Aorta (tissue), 5 donors: ENCODE results near the gene PTPRCAP. TPM values are rescaled to one million over a fixed set of nuclear protein-coding genes. Genes with fewer than 3 reads are reported as not detected.

Experiments used
- ATAC-seq: fragments of 200-7000 bp; cut with Tn5 transposase; one replicate; pipeline ENCODE4 v1.9.1; 2022; ENCODE audit warnings: moderate library complexity; ENCODE audit not compliant: low FRiP score
- DNase-seq, 2 donors: peaks; one replicate each; pipeline ENCODE4 v3.0.0-alpha.2; 2020
- H3K27ac ChIP-seq, 2 donors: one replicate each; pipeline ENCODE4 v1.5.1; 2013; ENCODE audit warnings: low read length in 2 of 2, mild to moderate bottlenecking in 2 of 2, moderate library complexity in 2 of 2, control low read depth in 1 of 2, inconsistent platforms in 1 of 2, low read depth in 1 of 2
- H3K27me3 ChIP-seq, 2 donors: one replicate each; pipeline ENCODE4 v1.6.1; 2013; ENCODE audit warnings: control low read depth in 1 of 2, low read length in 1 of 2, mild to moderate bottlenecking in 1 of 2, moderate library complexity in 1 of 2; ENCODE audit not compliant: insufficient read depth in 2 of 2, control insufficient read depth in 1 of 2
- H3K36me3 ChIP-seq, 2 donors: one replicate each; pipeline ENCODE4 v1.6.1; 2013; ENCODE audit warnings: control low read depth in 1 of 2, low read length in 1 of 2, mild to moderate bottlenecking in 1 of 2; ENCODE audit not compliant: insufficient read depth in 2 of 2, control insufficient read depth in 1 of 2
- H3K4me1 ChIP-seq, 2 donors: one replicate each; pipeline ENCODE4 v1.6.1; 2013; ENCODE audit warnings: low read length in 2 of 2, control low read depth in 1 of 2, mild to moderate bottlenecking in 1 of 2, moderate library complexity in 1 of 2; ENCODE audit not compliant: insufficient read depth in 2 of 2, control insufficient read depth in 1 of 2
- H3K4me3 ChIP-seq, 2 donors: one replicate each; pipeline ENCODE4 v1.5.1; 2013; ENCODE audit warnings: low read length in 2 of 2, control low read depth in 1 of 2, mild to moderate bottlenecking in 1 of 2
- H3K9me3 ChIP-seq: one replicate; pipeline ENCODE4 v1.6.1; 2013; ENCODE audit warnings: mild to moderate bottlenecking, low read length; ENCODE audit not compliant: control insufficient read depth
- WGBS, 2 donors: extraction: QIAGEN DNeasy Blood & Tissue Kit; methylation state at CpG; one replicate each; pipeline ENCODE4 v1.1.7; 2013; 5-methylcytosine and 5-hydroxymethylcytosine counted together
- intact Hi-C, 2 donors: fragments of 100-400 bp; cut with DNase I; formaldehyde crosslinking; loops; one replicate each; pipeline versions ENCODE4 v1.14.2 to v1.15.0; 2022
- polyA plus RNA-seq, 2 donors: library from polyadenylated mRNA; stranded (reverse); fragments of 200-250 nt; gene quantifications; one replicate each; pipeline ENCODE4 v1.2.3, GENCODE V29; 2013
- total RNA-seq, 2 donors: library from RNA; stranded (reverse); fragmentation: NEBNext Ultra II Directional; extraction: Animal tissue kit (Norgen Biotek cat#: 25700); gene quantifications; one replicate each; pipeline ENCODE4 v1.2.1, GENCODE V29; 2021
- donor health status: healthy with polysubstance abuse.
- donor health status: Bipolar disorder and iron deficiency.
- donor health status: DM: no; HTN: no; CAD: no.
- donor health status: DM: no; HTN: no; CAD: no.
- donor health status: DM: yes; HTN: yes; CAD: no.

Gene PTPRCAP
- total and polyA plus RNA-seq, 4 donors: 2.0 to 13.8 (median 3.8) TPM

GRCh38 chr11:67457453-67457852 lies 20.0 kb upstream of the PTPRCAP start:
- intact Hi-C loops: no loop called here
- ATAC-seq (peak; percentile 51), DNase-seq (no peak)
- no peak overlapping the region for H3K4me3 ChIP-seq
- WGBS, 2 donors: 89 to 90% methylated on average over 12 of the region's 12 CpGs
- no peaks in the 10 kb centered on the region for H3K27me3 ChIP-seq
- no peaks in the 10 kb centered on the region for H3K36me3 ChIP-seq
- no peaks in the 10 kb centered on the region for H3K4me1 ChIP-seq
- H3K9me3 ChIP-seq: no peaks in the 10 kb centered on the region
- H3K27ac ChIP-seq: no peak overlapping the region

GRCh38 chr11:67456068-67456705 lies 18.7 kb upstream of the PTPRCAP start:
- intact Hi-C loops: no loop called here
- Histone ChIP-seq H3K27me3 (no peaks in the 10 kb centered on the region), H3K36me3 (no peaks in the 10 kb centered on the region), H3K4me3 (no peak overlapping the region), H3K4me1 (no peaks in the 10 kb centered on the region), H3K27ac (no peak overlapping the region), H3K9me3 (no peaks in the 10 kb centered on the region)
- no peak for DNase-seq
- WGBS, 2 donors: 80 to 84% methylated on average over 25 of the region's 25 CpGs
- no peak for ATAC-seq

GRCh38 chr11:67455054-67455453 lies 17.6 kb upstream of the PTPRCAP start, which contains the start of gene CABP4:
Gene CABP4 (plus strand): TSS chr11:67455354. CDS start chr11:67455424, 70 bp downstream.
- Histone ChIP-seq H3K9me3 (no peaks in the 10 kb centered on the region), H3K27ac (no peak within 1 kb of the TSS), H3K4me3 (no peak within 1 kb of the TSS), H3K36me3 (no peaks in the 10 kb centered on the region), H3K4me1 (no peaks in the 10 kb centered on the region), H3K27me3 (no peaks in the 10 kb centered on the region)
- ATAC-seq: no peak
- intact Hi-C loops: no loop called here
- 91% methylated on average over 3 of the region's 3 CpGs for WGBS, 2 donors
- no peak for DNase-seq

- Histone ChIP-seq H3K9me3 (no peaks in the 10 kb centered on the region), H3K4me1 (no peaks in the 10 kb centered on the region), H3K27me3 (no peaks in the 10 kb centered on the region), H3K4me3 (no peak overlapping the region), H3K27ac (no peak overlapping the region), H3K36me3 (no peaks in the 10 kb centered on the region)
- ATAC-seq (no peak), DNase-seq (no peak)
- 90 to 91% methylated on average over 21 of the region's 21 CpGs for WGBS, 2 donors
- intact Hi-C loops: no loop called here
Observed at GRCh38 chr11:67453816-67454732, 16.6 kb upstream of the PTPRCAP start.

- DNase-seq (peak in 1 of 2 donors; percentile 83), ATAC-seq (peak; percentile 33)
- Histone ChIP-seq H3K9me3 (no peaks in the 10 kb centered on the region), H3K4me3 (no peak within 1 kb of the TSS), H3K27me3 (no peaks in the 10 kb centered on the region), H3K4me1 (no peaks in the 10 kb centered on the region), H3K36me3 (no peaks in the 10 kb centered on the region), H3K27ac (no peak within 1 kb of the TSS)
- WGBS, 2 donors: 83 to 84% methylated on average over 33 of the region's 33 CpGs
- intact Hi-C loops: no loop called here
Observed at GRCh38 chr11:67452141-67452952, 14.9 kb upstream of the PTPRCAP start, which contains the start of gene GPR152. Gene GPR152 (minus strand): TSS chr11:67452729. CDS start chr11:67452724, 5 bp downstream.

GRCh38 chr11:67451658-67451976 lies 14.1 kb upstream of the PTPRCAP start:
- ATAC-seq: no peak

DNA sequence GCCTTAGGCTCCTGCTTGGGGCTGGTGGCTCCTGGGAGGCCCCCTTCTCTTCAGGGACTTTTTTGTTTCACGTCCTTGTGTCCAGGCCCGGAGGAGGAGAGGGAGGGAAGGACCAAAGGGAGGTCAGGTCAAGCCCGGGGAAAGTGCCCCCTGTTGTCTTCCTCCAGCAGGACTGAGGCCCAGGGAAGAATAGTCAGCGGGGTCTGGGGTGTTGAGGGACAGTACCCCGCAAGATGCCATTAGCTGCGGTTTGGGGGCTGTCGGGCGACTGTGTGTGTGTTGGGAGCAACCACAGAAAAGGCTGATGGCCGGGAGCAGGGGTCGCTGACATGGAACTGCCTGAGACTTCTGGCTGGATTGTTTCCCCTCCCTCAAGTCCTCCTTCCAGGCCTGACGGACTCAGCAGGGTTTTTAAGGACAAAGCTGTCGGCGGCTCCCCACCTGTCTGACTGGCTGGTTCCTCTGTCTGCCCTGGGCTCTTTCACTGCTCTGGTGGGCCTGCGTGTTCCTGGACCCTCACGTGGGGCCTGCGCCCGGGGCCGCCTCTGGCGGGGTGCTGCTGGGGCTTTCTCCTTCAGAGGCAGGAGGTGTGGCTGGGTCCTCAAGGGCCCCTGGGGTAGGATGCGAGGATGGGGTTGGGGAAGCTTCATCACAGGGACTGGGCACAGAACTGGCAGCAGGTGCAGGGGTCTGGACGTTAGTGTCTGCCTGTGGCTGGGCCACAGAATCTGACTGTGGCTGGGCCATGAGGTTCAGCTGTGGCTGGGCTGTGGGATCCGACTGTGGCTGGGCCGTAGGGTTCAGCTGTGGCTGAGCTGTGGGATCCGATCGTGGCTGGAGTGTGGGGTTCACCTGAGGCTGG lies 13.5 kb upstream of the PTPRCAP start:
- 90 to 93% methylated on average over 23 to 25 of the region's 25 CpGs for WGBS, 2 donors

More at GRCh38 chr11:67451658-67451976, 14.1 kb upstream of the PTPRCAP start:
- no peaks in the 10 kb centered on the region for H3K4me1 ChIP-seq
- no peaks in the 10 kb centered on the region for H3K9me3 ChIP-seq
- H3K27ac ChIP-seq: no peak overlapping the region
- intact Hi-C loops: no loop called here
- no peaks in the 10 kb centered on the region for H3K27me3 ChIP-seq
- no peaks in the 10 kb centered on the region for H3K36me3 ChIP-seq
- WGBS, 2 donors: 93 to 94% methylated on average over 14 of the region's 14 CpGs
- DNase-seq: no peak
- H3K4me3 ChIP-seq: no peak overlapping the region

More for the DNA sequence above, 13.5 kb upstream of the PTPRCAP start:
- intact Hi-C loops: no loop called here
- ATAC-seq (no peak), DNase-seq (no peak)
- no peak overlapping the region for H3K4me3 ChIP-seq
- H3K36me3 ChIP-seq: no peaks in the 10 kb centered on the region
- H3K27me3 ChIP-seq: no peaks in the 10 kb centered on the region
- no peak overlapping the region for H3K27ac ChIP-seq
- H3K4me1 ChIP-seq: no peaks in the 10 kb centered on the region
- no peaks in the 10 kb centered on the region for H3K9me3 ChIP-seq
